Stimulated activated CD4-positive, alpha-beta T cell treated with anti-CD3 and anti-CD28 coated beads, Interleukin-12 subunit alpha, Interleukin-12 subunit beta, amount 100 ng/mL, for 48 hours (primary cell): ENCODE results near the gene PPP2R2C.

Experiments used
- DNase-seq, 3 donors: peaks; one replicate each; pipeline ENCODE4 v3.0.0-alpha.2; 2020; ENCODE audit warnings: low read depth in 2 of 3, low spot score in 1 of 3

Gene PPP2R2C

GRCh38 chr4:6404611-6405396 is 67.6 kb downstream of the PPP2R2C start:
- no peak for DNase-seq

GRCh38 chr4:6403400-6403685 is 69.1 kb downstream of the PPP2R2C start:
- DNase-seq, result no peak

GRCh38 chr4:6402566-6403399 is 69.6 kb downstream of the PPP2R2C start:
- no peak for DNase-seq

GRCh38 chr4:6401797-6402196 is 70.6 kb downstream of the PPP2R2C start:
- no peak for DNase-seq

GRCh38 chr4:6396696-6397236 is 75.6 kb downstream of the PPP2R2C start:
- DNase-seq, result no peak

GRCh38 chr4:6395466-6396228 is 76.8 kb downstream of the PPP2R2C start:
- no peak for DNase-seq

- no peak for DNase-seq
Observed at GRCh38 chr4:6394671-6395081, 77.7 kb downstream of the PPP2R2C start.

GRCh38 chr4:6393544-6394475 is 78.6 kb downstream of the PPP2R2C start:
- no peak for DNase-seq

- no peak for DNase-seq
Observed at GRCh38 chr4:6393066-6393465, 79.3 kb downstream of the PPP2R2C start.

GRCh38 chr4:6392407-6392806 is 80.0 kb downstream of the PPP2R2C start:
- DNase-seq, result no peak

- DNase-seq, result no peak
Observed at GRCh38 chr4:6391852-6392188, 80.6 kb downstream of the PPP2R2C start.

GRCh38 chr4:6391186-6391851 is 81.1 kb downstream of the PPP2R2C start:
- DNase-seq, result no peak

- no peak for DNase-seq
Observed at GRCh38 chr4:6390356-6390755, 82.1 kb downstream of the PPP2R2C start.

- DNase-seq, result no peak
Observed at GRCh38 chr4:6389142-6389825, 83.1 kb downstream of the PPP2R2C start.

- no peak for DNase-seq
Observed at GRCh38 chr4:6388713-6389112, 83.7 kb downstream of the PPP2R2C start.

- DNase-seq, result no peak
Observed at GRCh38 chr4:6387946-6388345, 84.5 kb downstream of the PPP2R2C start.

GRCh38 chr4:6386091-6386490 is 86.3 kb downstream of the PPP2R2C start:
- no peak for DNase-seq

- no peak for DNase-seq
Observed at GRCh38 chr4:6385288-6385687, 87.1 kb downstream of the PPP2R2C start.

GRCh38 chr4:6384541-6384940 is 87.9 kb downstream of the PPP2R2C start:
- no peak for DNase-seq
